Astrocyte of the cerebellum (primary cell): ENCODE data around the gene MARCO.

ENCODE experiments used
- DNase-seq: peaks from one replicate; pipeline ENCODE4 v3.0.0-alpha.2; 2011; ENCODE audit warnings: low read depth
- H3K4me3 ChIP-seq: 2 replicates; pipeline ENCODE4 v1.5.1; 2011; ENCODE audit warnings: mild to moderate bottlenecking, low read depth, low read length, moderate library complexity
- CTCF ChIP-seq: IDR thresholded peaks from 2 replicates; pipeline ENCODE4 v1.5.1; 2012; ENCODE audit warnings: low read length, low read depth, moderate library complexity, mild to moderate bottlenecking; ENCODE audit errors: missing control alignments
- in situ Hi-C: cut with HindIII; loops from 2 replicates; pipeline ENCODE4 v1.10.0; 2017; ENCODE audit warnings: low sequenced_read_pairs

MARCO gene

GRCh38 chr2:118925476-118925875 is 16.5 kb upstream of the MARCO start:
- in situ Hi-C loops: no loop called here
- DNase-seq: no peak

GRCh38 chr2:118925981-118926380 is 16.0 kb upstream of the MARCO start:
- H3K4me3 ChIP-seq: no peak overlapping the region
- no peak for TF ChIP-seq CTCF
- no peak for DNase-seq
- in situ Hi-C loops: no loop called here

More at GRCh38 chr2:118925476-118925875, 16.5 kb upstream of the MARCO start:
- H3K4me3 ChIP-seq: no peak overlapping the region
- no peak for TF ChIP-seq CTCF

GRCh38 chr2:118929059-118929458 is 12.9 kb upstream of the MARCO start:
- no peak overlapping the region for H3K4me3 ChIP-seq
- no peak for DNase-seq
- no peak for TF ChIP-seq CTCF
- in situ Hi-C loops: no loop called here

GRCh38 chr2:118932949-118933348 is 9.0 kb upstream of the MARCO start:
- DNase-seq: no peak
- H3K4me3 ChIP-seq: no peak overlapping the region
- TF ChIP-seq CTCF: no peak
- in situ Hi-C loops: no loop called here

- no peak overlapping the region for H3K4me3 ChIP-seq
- in situ Hi-C loops: no loop called here
- DNase-seq: no peak
- TF ChIP-seq CTCF: no peak
Observed at GRCh38 chr2:118936306-118936705, 5.7 kb upstream of the MARCO start.

- TF ChIP-seq CTCF: no peak
- in situ Hi-C loops: no loop called here
- no peak for DNase-seq
- no peak overlapping the region for H3K4me3 ChIP-seq
Observed at GRCh38 chr2:118936936-118937335, 5.1 kb upstream of the MARCO start.

- in situ Hi-C loops: no loop called here
- no peak overlapping the region for H3K4me3 ChIP-seq
- no peak for TF ChIP-seq CTCF
- DNase-seq: no peak
Observed at GRCh38 chr2:118937817-118938216, 4.2 kb upstream of the MARCO start.
